SK-N-SH (cell line): ENCODE results near the gene DOK4. TPM values are rescaled to one million over a fixed set of nuclear protein-coding genes. Genes with fewer than 3 reads are reported as not detected.

ENCODE experiments used
- CTCF ChIA-PET: fragments of 300-600, 350-600 bp; formaldehyde crosslinking; extraction: SDS; loops from one replicate; lab custom pipeline; 2021; lab: Yijun Ruan, JAX
- POLR2A ChIA-PET: fragments of 350-600 bp; sonication (Branson Sonifier 250); formaldehyde crosslinking; extraction: SDS; loops from one replicate; lab custom pipeline; 2020; ENCODE audit warnings: antibody characterized with exemption, inconsistent platforms; lab: Yijun Ruan, JAX
- DNase-seq: peaks from one replicate; pipeline ENCODE4 v3.0.0; 2012
- H2AFZ ChIP-seq: fragments of 200-600 bp; sonication (generic); 2 replicates; pipeline ENCODE4 v1.8.1; 2016; ENCODE audit warnings: antibody characterized with exemption, mild to moderate bottlenecking, low read depth
- H3F3A ChIP-seq: fragments of 200-600 bp; sonication (generic); replicated peaks from 2 replicates; pipeline ENCODE3; 2016; ENCODE audit warnings: antibody characterized with exemption, mild to moderate bottlenecking; ENCODE audit not compliant: insufficient read depth
- H3K27ac ChIP-seq, 2 experiments: fragments of 200-500 bp in 1 of 2; fragments of 200-600 bp in 1 of 2; sonication (Bioruptor generic) in 1 of 2; sonication (generic), shearing (Covaris generic) in 1 of 2; 2 replicates each; pipeline versions ENCODE4 v1.5.1 to v1.6.1; 2014 to 2016; ENCODE audit warnings: low read depth in 2 of 2, inconsistent platforms in 1 of 2, low read length in 1 of 2, mild to moderate bottlenecking in 1 of 2, mixed read lengths in 1 of 2
- H3K27me3 ChIP-seq: fragments of 200-600 bp; sonication (generic), shearing (Covaris generic); 2 replicates; pipeline ENCODE4 v1.6.1; 2016; ENCODE audit warnings: mixed run types; ENCODE audit not compliant: insufficient read depth
- H3K36me3 ChIP-seq, 2 experiments: fragments of 200-500 bp in 1 of 2; fragments of 200-600 bp in 1 of 2; sonication (Bioruptor generic) in 1 of 2; sonication (generic) in 1 of 2; replicated peaks in 1 of 2; 2 replicates each; pipeline versions ENCODE3 to v1.5.1; 2014 to 2016; ENCODE audit warnings: low read length in 1 of 2, mild to moderate bottlenecking in 1 of 2; ENCODE audit not compliant: insufficient read depth in 2 of 2, control insufficient read depth in 1 of 2
- H3K4me1 ChIP-seq, 2 experiments: fragments of 200-500 bp in 1 of 2; fragments of 200-600 bp in 1 of 2; sonication (Bioruptor generic) in 1 of 2; sonication (generic), shearing (Covaris generic) in 1 of 2; 2 replicates each; pipeline versions ENCODE4 v1.5.1 to v1.6.1; 2014 to 2016; ENCODE audit warnings: low read depth in 1 of 2, low read length in 1 of 2, mixed run types in 1 of 2; ENCODE audit not compliant: insufficient read depth in 2 of 2, control insufficient read depth in 1 of 2
- H3K4me2 ChIP-seq: fragments of 200-600 bp; sonication (generic), shearing (Covaris generic); 2 replicates; pipeline ENCODE4 v1.6.1; 2017; ENCODE audit warnings: mixed run types
- H3K4me3 ChIP-seq, 2 experiments: fragments of 200-500 bp in 1 of 2; fragments of 200-600 bp in 1 of 2; sonication (Bioruptor generic) in 1 of 2; sonication (generic), shearing (Covaris generic) in 1 of 2; 2 replicates each; pipeline versions ENCODE4 v1.5.1 to v1.8.1; 2014 to 2016; ENCODE audit warnings: low read depth in 2 of 2, inconsistent platforms in 1 of 2, low read length in 1 of 2, mild to moderate bottlenecking in 1 of 2, mixed read lengths in 1 of 2, moderate library complexity in 1 of 2
- H3K79me2 ChIP-seq: fragments of 200-600 bp; sonication (generic); 2 replicates; pipeline ENCODE4 v1.8.1; 2017; ENCODE audit warnings: mild to moderate bottlenecking; ENCODE audit not compliant: insufficient read depth
- H3K9ac ChIP-seq: fragments of 200-600 bp; sonication (generic); 2 replicates; pipeline ENCODE4 v1.6.1; 2017; ENCODE audit warnings: mixed run types
- H3K9me2 ChIP-seq: fragments of 200-600 bp; sonication (generic); 2 replicates; pipeline ENCODE4 v1.6.1; 2017; ENCODE audit warnings: mixed run types
- H3K9me3 ChIP-seq: fragments of 200-600 bp; sonication (generic); 2 replicates; pipeline ENCODE4 v1.6.1; 2017; ENCODE audit warnings: mixed run types, mild to moderate bottlenecking, moderate library complexity
- H4K20me1 ChIP-seq: fragments of 200-600 bp; sonication (generic); 2 replicates; pipeline ENCODE4 v1.6.1; 2017; ENCODE audit warnings: mild to moderate bottlenecking, mixed run types; ENCODE audit not compliant: insufficient read depth
- ELF1 ChIP-seq: IDR thresholded peaks from 2 replicates; pipeline ENCODE4 v1.4.0; 2012
- FOXM1 ChIP-seq: IDR thresholded peaks from 2 replicates; pipeline ENCODE4 v1.4.0; 2012; ENCODE audit warnings: low read depth, mild to moderate bottlenecking
- JUND ChIP-seq: IDR thresholded peaks from 2 replicates; pipeline ENCODE4 v1.4.0; 2012
- MEF2A ChIP-seq: IDR thresholded peaks from 2 replicates; pipeline ENCODE4 v1.4.0; 2012; ENCODE audit warnings: low read depth, borderline replicate concordance
- MXI1 ChIP-seq: IDR thresholded peaks from 2 replicates; pipeline ENCODE4 v1.6.1; 2012; ENCODE audit warnings: mild to moderate bottlenecking, low read depth, low read length, improper control_type of control experiment
- NFIC ChIP-seq: IDR thresholded peaks from 2 replicates; pipeline ENCODE4 v1.4.0; 2012; ENCODE audit warnings: borderline replicate concordance
- NRF1 ChIP-seq: IDR thresholded peaks from 2 replicates; pipeline ENCODE4 v1.6.1; 2012; ENCODE audit warnings: low read depth, mild to moderate bottlenecking, low read length
- RAD21 ChIP-seq: IDR thresholded peaks from 2 replicates; pipeline ENCODE4 v1.6.1; 2012; ENCODE audit warnings: mild to moderate bottlenecking, low read length
- RFX5 ChIP-seq: IDR thresholded peaks from 2 replicates; pipeline ENCODE4 v1.6.1; 2012; ENCODE audit warnings: mild to moderate bottlenecking, improper control_type of control experiment, low read length
- RXRA ChIP-seq: IDR thresholded peaks from 2 replicates; pipeline ENCODE4 v1.4.0; 2012; ENCODE audit warnings: low read depth, mild to moderate bottlenecking, borderline replicate concordance
- TAF1 ChIP-seq: IDR thresholded peaks from 2 replicates; pipeline ENCODE4 v1.6.1; 2012; ENCODE audit warnings: low read depth, mild to moderate bottlenecking, low read length, moderate library complexity, borderline replicate concordance
- YY1 ChIP-seq: IDR thresholded peaks from 2 replicates; pipeline ENCODE4 v1.4.0; 2012; ENCODE audit warnings: low read depth, mild to moderate bottlenecking
- WGBS: methylation state at CpG from one replicate; pipeline ENCODE4 v1.1.6; 2017; ENCODE audit warnings: low lambda C conversion rate; 5-methylcytosine and 5-hydroxymethylcytosine counted together
- polyA plus RNA-seq, 3 experiments: library from polyadenylated mRNA; depleted of rRNA; stranded (reverse); fragments of >200 nt; gene quantifications; 2 replicates each; pipeline ENCODE4 v1.2.3, GENCODE V29; 2012
- TF ChIP-seq, protein P1 (sequence below): IDR thresholded peaks from 2 replicates; pipeline ENCODE4 v1.4.0; 2012; ENCODE audit warnings: low read depth, borderline replicate concordance
- TF ChIP-seq, protein P2 (sequence below): IDR thresholded peaks from 2 replicates; pipeline ENCODE4 v1.6.1; 2012; ENCODE audit warnings: mild to moderate bottlenecking, low read depth, low read length, moderate library complexity
- TF ChIP-seq, protein P3 (sequence below): fragments of 150-350 bp; IDR thresholded peaks from 2 replicates; pipeline ENCODE4 v1.6.1; 2017; ENCODE audit warnings: antibody characterized with exemption, low read length, low read depth, borderline replicate concordance
- TF ChIP-seq, protein P4 (sequence below): IDR thresholded peaks from 2 replicates; pipeline ENCODE4; 2012

Gene DOK4
- polyA plus RNA-seq, 1 of the 3 experiments (the other 2 are of a cell fraction) = 28.4 TPM

- TF ChIP-seq ELF1 (peak; percentile 93), RXRA (no peak), MEF2A (no peak), NRF1 (no peak), FOXM1 (no peak)
- TF ChIP-seq, protein P1, sequence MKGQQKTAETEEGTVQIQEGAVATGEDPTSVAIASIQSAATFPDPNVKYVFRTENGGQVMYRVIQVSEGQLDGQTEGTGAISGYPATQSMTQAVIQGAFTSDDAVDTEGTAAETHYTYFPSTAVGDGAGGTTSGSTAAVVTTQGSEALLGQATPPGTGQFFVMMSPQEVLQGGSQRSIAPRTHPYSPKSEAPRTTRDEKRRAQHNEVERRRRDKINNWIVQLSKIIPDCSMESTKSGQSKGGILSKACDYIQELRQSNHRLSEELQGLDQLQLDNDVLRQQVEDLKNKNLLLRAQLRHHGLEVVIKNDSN = no peak
- TF ChIP-seq, protein P2, sequence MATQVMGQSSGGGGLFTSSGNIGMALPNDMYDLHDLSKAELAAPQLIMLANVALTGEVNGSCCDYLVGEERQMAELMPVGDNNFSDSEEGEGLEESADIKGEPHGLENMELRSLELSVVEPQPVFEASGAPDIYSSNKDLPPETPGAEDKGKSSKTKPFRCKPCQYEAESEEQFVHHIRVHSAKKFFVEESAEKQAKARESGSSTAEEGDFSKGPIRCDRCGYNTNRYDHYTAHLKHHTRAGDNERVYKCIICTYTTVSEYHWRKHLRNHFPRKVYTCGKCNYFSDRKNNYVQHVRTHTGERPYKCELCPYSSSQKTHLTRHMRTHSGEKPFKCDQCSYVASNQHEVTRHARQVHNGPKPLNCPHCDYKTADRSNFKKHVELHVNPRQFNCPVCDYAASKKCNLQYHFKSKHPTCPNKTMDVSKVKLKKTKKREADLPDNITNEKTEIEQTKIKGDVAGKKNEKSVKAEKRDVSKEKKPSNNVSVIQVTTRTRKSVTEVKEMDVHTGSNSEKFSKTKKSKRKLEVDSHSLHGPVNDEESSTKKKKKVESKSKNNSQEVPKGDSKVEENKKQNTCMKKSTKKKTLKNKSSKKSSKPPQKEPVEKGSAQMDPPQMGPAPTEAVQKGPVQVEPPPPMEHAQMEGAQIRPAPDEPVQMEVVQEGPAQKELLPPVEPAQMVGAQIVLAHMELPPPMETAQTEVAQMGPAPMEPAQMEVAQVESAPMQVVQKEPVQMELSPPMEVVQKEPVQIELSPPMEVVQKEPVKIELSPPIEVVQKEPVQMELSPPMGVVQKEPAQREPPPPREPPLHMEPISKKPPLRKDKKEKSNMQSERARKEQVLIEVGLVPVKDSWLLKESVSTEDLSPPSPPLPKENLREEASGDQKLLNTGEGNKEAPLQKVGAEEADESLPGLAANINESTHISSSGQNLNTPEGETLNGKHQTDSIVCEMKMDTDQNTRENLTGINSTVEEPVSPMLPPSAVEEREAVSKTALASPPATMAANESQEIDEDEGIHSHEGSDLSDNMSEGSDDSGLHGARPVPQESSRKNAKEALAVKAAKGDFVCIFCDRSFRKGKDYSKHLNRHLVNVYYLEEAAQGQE = 0 out of 2 replicates have a peak, but pooled peaks have one; percentile 50
Measured at GRCh38 chr16:57462209-57462977, 23.9 kb downstream of the DOK4 start, which contains the start of gene POLR2C (continued).

DNA sequence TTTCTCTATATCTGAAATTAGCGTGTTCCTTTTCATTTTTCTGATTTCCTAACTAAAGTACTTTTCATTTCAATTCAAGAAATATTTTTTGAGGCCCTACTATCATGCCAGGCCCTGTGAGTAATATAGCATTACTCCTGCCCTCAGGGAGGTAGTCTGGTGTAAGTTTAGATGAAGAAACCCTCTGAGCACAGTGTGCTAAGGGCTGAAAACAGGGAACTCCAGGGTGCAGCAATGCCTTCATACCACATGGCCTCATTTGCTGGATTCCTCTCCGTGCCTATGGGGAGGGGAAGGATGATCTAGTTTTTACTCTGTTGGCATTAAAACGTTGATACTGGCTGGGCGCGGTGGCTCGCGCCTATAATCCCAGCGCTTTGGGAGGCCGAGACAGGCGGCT lies 34.3 kb downstream of the DOK4 start:
- Histone ChIP-seq H3F3A (no peaks in the 10 kb centered on the region), H3K4me1 (peaks cover 2 to 3% of the 10 kb centered on the region in 2 experiments; a peak in 2 of 4 replicates), H3K9me2 (no peaks in the 10 kb centered on the region), H3K4me2 (no peak overlapping the region), H4K20me1 (no peaks in the 10 kb centered on the region), H3K9ac (no peak overlapping the region), H3K4me3 (no peak overlapping the region), H3K9me3 (no peaks in the 10 kb centered on the region), H3K27me3 (no peaks in the 10 kb centered on the region), H3K27ac (no peak overlapping the region), H2AFZ (no peak overlapping the region), H3K36me3 (peaks cover 34 to 54% of the 10 kb centered on the region in 2 experiments), H3K79me2 (peaks cover 25% of the 10 kb centered on the region)
- ChIA-PET CTCF (interaction anchor here (0.9 to 9.2 kb wide), 4 partner anchors 11 to 80 kb away, joined by 3 to 53 read pairs (median 15); partner anchors contain the start of genes CX3CL1 and POLR2C), POLR2A (no interaction called here)
- no peak for DNase-seq
- 94% methylated on average over 10 of the region's 10 CpGs for WGBS
- TF ChIP-seq FOXM1 = no peak
- TF ChIP-seq ELF1 = no peak
- TF ChIP-seq JUND = no peak
- TF ChIP-seq RAD21 = no peak
- no peak for TF ChIP-seq RFX5
- no peak for TF ChIP-seq NFIC
- TF ChIP-seq, protein P3, sequence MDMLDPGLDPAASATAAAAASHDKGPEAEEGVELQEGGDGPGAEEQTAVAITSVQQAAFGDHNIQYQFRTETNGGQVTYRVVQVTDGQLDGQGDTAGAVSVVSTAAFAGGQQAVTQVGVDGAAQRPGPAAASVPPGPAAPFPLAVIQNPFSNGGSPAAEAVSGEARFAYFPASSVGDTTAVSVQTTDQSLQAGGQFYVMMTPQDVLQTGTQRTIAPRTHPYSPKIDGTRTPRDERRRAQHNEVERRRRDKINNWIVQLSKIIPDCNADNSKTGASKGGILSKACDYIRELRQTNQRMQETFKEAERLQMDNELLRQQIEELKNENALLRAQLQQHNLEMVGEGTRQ = no peak
- no peak for TF ChIP-seq YY1
- TF ChIP-seq, protein P4, sequence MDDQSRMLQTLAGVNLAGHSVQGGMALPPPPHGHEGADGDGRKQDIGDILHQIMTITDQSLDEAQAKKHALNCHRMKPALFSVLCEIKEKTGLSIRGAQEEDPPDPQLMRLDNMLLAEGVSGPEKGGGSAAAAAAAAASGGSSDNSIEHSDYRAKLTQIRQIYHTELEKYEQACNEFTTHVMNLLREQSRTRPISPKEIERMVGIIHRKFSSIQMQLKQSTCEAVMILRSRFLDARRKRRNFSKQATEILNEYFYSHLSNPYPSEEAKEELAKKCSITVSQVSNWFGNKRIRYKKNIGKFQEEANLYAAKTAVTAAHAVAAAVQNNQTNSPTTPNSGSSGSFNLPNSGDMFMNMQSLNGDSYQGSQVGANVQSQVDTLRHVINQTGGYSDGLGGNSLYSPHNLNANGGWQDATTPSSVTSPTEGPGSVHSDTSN = no peak
- no peak for TF ChIP-seq MXI1
- TF ChIP-seq TAF1 = no peak
